HG02884 (cell line): ENCODE data around the gene SEMA6B.
"Not testable (repeated sequence)": the region's sequence is repeated elsewhere in the genome, so short reads cannot be mapped to it uniquely, and the experiment has no call there.

Source experiments
- ATAC-seq: cut with Tn5 transposase; IDR thresholded peaks from one replicate; pipeline ENCODE4 v1.9.1; 2021; ENCODE audit warnings: mild to moderate bottlenecking, moderate library complexity; ENCODE audit not compliant: unreplicated experiment

Gene SEMA6B, protein sequence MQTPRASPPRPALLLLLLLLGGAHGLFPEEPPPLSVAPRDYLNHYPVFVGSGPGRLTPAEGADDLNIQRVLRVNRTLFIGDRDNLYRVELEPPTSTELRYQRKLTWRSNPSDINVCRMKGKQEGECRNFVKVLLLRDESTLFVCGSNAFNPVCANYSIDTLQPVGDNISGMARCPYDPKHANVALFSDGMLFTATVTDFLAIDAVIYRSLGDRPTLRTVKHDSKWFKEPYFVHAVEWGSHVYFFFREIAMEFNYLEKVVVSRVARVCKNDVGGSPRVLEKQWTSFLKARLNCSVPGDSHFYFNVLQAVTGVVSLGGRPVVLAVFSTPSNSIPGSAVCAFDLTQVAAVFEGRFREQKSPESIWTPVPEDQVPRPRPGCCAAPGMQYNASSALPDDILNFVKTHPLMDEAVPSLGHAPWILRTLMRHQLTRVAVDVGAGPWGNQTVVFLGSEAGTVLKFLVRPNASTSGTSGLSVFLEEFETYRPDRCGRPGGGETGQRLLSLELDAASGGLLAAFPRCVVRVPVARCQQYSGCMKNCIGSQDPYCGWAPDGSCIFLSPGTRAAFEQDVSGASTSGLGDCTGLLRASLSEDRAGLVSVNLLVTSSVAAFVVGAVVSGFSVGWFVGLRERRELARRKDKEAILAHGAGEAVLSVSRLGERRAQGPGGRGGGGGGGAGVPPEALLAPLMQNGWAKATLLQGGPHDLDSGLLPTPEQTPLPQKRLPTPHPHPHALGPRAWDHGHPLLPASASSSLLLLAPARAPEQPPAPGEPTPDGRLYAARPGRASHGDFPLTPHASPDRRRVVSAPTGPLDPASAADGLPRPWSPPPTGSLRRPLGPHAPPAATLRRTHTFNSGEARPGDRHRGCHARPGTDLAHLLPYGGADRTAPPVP

DNA sequence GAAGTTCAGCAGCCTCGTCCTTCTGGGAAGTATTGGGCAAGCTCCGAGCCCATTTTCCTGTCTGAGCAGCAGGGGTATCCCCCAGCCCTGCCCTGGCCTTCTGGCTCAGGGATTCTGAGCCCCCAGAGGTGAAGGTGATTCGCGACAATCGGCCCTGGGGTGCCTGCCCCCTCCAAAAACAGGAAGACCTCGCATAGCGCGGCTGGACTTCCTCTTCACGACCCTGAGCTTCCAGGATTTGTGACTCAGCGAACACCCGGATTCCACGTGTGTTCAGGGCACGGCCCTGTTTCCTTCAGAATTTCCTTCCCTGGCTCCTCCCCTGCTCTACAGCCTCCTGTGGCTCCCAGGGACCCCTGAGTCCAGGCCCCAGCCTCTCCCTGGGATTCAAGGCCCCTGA, at the start of gene SEMA6B:
Gene SEMA6B, minus strand, starts transcription at position 116 of the 400 bp plus-strand sequence. CDS start 1,227 bp downstream, outside the sequence.
- ATAC-seq: no peak

DNA sequence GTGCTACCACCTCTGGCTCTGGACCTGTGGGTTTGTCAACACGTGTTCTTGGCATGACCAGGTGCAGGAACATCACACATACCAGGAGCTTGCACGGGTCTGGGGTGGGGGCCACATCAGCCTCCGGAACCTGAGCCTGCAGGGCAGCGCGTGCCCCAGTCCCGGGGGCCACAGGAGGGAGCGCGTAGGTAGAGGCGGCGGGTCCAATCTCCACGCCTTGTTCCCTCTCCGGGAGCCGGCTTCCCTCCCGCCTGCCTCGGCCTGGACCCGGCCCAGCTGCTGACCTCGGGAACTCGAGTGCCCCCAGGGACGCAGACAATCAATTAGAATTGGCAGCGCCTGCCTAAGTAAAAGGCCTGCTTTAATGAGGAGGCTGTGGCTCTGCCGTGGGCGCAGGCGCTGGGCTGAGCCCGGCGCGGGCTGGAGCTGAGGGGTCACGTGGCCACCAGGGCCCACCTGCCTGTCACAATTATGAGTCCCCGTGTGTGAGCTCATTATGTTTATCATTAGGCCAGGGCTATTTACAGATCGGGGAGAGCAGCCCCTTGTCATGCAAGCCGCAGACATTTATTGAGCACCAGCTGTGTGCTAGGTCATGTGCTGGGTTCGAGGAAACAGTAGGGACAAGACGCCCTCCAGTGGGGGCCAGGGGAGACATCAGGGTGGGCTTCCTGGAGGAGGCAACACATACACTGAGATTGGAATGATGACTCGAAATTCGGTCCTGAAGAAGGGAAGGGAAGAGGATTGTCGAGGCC, 47.6 kb upstream of the SEMA6B start:
- ATAC-seq: no peak

DNA sequence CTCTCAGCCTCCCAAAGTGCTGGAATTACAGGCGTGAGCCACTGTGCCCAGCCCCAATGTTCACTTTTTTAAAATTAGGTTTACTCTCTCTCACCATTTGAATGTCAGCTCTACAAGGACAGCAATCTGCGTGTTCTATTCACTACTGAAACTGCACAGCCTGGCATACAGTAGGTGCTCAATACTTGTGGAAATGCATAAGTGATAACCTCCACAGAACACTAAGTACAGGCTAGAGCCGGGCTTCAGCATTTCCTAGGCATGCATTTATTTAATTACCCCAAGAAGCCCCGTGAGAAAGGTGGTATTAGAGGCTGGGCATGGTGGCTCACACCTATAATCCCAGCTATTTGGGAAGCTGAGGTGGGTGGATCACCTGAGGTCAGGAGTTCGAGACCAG, 46.7 kb upstream of the SEMA6B start:
- no peak for ATAC-seq

DNA sequence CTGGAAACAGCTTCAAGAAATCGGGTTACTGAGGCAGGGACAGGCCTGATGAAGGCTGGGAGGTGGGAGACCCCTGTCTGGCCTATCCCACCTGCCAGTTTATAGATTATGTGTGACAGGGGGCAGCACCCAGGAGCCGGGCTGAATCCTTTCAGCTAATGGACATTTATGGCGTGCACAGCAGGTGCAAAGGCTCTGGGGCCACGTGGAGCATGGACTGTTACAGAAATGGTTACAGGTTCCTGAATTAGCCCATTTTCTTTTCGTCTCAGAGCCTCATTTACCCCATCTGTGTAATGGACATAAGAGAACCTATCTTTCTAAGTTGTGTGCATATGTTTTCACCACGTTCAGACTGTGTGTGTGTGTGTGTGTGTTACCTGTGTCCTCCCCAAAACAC, 45.4 kb upstream of the SEMA6B start:
- ATAC-seq: no peak

DNA sequence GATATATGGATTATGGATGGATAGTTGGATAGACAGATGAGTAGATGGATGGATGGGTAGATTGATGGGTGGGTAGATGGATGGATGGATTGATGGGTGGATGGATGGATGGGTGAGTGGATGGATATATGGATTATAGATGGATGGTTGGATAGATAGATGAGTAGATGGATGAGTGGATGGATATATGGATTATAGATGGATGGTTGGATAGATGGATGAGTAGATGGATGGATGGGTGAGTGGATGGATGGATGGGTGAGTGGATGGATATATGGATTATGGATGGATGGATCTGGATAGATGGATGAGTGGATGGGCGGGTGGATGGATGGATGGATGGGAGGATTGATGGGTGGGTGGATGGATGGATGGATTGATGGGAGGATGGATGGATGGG, 43.4 kb upstream of the SEMA6B start:
- no peak for ATAC-seq

DNA sequence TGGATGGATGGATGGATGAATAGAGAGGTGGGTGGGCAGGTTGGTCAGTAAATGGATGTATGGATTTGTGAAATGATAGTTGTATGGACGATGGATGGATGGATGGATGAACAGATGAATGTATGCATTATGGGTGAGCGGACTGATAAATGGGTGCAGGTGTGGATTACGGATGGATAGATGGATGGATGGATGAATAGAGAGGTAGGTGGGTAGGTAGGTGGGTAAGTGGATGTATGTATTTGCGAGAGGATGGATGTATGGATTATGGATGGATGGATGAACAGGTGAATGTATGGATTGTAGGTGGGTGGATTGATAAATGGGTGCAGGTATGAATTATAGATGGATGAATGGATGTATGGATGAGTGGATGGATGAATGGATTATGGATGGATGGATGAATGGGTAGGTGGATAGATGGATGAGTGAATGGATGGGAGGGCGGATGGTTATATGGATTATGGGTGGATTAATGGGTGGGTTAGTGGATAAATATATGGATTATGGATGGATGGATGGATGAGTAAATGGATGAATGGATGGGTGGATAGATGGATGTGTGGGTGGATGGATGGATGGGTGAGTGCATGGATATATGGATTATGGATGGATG, 42.8 kb upstream of the SEMA6B start:
- ATAC-seq: no peak

DNA sequence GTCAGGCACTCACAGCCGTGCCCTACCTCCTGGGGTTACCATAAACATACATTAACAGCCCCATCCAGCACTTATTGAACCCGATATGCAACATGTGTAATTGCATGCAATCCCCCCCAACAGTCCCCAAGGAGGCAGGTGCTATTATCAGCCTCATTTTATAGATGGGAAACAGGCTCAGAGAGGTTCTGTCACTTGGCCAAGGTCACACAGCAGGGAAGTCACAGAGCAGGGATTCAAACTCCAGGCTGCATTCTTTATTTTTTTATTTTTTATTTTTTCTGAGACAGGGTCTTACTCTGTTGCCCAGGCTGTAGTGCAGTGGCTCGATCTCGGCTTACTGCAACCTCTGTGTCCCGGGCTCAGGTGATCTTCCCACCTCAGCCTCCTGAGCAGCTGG, 41.4 kb upstream of the SEMA6B start:
- no peak for ATAC-seq

DNA sequence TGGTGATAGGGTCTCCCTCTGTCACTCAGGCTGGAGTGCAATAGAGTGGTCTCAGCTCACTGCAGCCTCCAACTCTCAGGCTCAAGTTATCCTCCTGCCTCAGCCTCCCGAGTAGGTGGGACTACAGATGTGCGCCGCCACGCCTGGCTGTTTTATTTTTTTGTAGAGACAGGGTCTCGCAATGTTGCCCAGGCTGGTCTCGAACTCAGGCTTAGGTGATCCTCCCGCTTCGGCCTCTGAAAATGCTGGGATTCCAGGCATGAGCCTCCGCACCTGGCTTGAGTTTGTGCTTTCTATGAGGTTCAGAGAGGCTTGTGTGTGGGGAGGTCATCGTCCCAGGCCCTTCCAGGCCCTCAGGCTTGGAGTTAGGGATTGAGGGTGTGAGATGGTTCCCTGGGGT, 40.6 kb upstream of the SEMA6B start:
- no peak for ATAC-seq

DNA sequence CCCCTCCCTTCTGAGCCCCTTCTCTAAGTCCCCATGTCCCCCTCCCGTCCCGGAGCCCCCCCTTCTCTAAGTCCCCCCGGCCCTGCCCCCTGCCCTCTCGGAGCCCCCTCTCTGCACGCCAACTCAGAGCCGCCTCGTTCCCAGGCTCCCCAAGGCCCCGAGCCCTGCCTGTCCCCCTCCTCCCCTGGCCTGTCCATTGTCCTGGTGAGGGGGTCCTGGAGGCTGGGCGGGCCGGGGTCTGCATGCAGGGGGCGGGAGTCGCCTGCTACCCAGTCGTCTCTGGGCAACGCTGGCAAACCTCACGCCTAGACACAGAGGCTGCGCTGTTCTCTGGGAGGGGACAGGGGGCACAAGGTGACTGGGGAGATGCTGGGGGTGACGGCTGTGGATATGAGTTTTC, 39.2 kb upstream of the SEMA6B start:
- ATAC-seq: no peak

DNA sequence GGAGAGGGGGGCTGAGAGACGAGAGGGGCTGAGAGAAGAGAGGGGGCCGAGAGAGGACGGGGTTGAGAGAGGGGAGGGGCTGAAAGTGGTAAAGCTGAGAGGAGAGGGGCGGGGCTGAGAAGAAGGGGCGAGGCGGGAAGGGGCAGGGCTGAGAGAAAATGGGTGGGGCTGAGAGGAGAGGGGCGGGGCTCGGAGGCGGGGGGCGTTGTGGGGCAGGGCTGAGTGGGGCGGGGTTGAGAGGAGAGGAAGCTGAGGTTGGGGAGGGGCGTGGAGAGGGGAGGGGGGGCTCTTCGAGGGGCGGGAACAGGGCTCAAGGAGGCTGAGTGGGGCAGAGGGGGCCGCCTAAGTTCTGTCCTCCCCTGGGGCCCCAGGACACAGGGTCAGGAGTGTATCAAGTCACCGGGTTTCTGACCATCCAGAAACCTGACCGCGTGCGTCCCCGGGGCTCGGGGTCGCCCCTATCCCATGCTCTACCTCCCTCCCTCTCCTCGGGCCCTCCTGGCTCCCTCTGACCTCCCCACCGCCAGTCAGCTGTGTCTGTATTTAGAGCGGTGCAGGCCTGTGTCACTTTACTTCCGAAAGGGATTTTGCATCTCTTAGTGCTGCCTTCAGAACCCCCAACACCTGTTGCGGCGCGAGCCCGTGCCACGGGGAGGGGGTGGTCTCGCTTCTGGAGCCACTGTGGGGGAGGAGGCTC, 38.6 kb upstream of the SEMA6B start:
- no peak for ATAC-seq

DNA sequence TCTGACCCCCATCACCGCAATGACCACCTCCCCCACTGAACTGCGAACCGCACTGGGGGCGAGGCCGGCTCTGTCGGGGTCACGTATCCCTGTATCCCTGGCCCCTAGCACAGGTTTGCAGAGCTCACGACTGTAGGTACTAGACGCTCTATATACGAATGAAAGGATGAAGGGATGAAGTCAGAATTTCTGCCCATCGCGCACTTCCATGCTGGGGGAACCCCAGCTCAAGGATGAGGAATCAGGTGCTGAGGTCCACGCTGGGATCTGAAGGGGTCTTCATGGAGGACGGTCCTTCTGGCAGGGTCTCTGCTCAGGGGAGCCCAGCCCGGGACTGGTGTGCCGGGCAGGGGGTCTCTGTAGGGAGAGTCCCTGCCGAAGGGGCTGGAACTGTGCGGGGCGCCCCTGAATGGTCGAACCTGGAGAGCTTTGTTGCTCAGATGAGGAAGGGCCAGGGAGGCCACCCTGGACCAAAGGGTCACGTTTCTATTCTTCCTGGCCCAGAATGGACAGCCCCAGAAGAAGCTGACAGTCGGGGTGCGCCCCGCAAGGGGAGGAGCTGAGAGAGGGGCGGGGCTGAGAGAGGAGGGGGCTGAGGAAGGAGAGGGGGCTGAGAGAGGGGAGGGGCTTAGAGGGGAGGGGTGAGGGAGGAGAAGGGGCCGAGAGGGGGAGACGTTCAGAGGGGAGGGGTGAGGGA, 37.9 kb upstream of the SEMA6B start:
- ATAC-seq: no peak

DNA sequence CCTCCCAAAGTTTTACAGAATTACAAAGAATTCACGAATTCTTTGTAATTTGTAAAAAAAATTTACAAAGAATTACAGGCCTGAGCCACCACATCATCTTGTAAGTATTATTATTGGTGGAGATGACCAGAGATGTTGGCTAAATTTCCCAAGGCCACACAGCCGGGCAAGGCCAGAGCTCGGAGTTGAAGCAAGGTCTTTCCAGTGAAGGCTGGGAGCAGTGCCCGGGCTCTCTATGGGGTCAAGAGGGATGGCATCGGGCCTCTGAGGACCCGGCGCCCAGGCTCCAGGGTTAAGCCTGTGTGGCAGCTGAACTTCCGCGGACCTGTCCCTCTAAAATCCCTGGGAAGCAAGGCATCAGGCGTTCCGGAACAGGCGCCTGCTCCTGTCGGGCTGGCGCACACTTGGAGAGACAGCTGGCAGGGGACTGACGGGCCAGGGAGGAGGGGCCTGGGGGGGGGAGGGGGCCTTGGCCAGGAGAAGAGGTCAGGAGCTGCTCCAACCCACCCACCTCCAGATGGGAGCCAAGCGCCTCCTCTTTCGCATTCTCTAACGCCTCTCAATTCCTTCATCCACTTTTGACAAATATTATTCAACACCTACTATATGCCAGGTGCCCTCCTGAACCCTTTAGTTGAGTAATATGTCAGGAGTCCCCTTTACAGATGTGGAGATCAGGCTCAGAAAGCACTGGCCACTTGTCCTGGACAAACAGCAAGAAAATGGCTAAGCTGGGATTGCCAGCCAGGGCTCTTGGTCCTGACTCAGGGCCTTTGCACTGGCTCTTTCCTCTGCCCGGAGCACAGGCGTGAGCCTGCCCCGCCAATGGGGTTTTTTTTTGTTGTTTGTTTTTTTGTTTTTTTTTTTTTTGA, 36.8 kb upstream of the SEMA6B start:
- ATAC-seq: no peak

DNA sequence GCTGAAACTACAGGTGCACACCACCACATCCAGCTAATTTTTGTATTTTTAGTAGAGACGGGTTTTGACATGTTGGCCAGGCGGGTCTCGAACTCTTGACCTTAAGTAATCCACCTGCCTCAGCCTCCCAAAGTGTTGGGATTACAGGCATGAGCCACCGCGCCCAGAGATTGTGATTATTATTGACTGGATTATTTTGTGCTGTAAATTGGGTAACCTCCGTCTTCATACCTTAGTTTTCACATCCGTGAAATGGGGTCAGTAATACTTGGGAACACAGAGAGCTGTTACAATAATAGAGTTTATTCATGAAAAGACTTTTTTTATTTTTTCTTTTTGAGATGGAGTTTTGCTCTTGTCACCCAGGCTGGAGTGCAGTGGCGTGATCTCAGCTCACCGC, 35.7 kb upstream of the SEMA6B start:
- ATAC-seq: not testable (repeated sequence)

DNA sequence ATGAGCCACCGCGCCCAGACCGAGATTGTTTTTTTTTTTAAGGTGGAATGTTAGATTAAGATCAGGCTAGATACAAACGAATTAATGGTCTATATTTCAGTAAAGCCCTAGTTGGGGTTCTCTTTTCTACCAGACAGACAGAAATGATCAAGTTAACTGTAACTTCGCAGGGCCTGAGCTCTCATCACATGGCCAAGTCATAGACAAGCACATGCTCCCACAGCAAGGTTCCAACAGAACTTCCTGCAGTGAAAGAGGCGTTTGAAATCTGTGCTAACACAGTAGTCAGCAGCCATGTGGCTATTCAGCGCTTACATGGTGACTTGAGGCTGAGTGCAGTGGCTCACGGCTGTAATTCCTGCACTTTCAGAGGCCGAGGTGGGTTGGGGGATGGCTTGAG, 34.7 kb upstream of the SEMA6B start:
- no peak for ATAC-seq

DNA sequence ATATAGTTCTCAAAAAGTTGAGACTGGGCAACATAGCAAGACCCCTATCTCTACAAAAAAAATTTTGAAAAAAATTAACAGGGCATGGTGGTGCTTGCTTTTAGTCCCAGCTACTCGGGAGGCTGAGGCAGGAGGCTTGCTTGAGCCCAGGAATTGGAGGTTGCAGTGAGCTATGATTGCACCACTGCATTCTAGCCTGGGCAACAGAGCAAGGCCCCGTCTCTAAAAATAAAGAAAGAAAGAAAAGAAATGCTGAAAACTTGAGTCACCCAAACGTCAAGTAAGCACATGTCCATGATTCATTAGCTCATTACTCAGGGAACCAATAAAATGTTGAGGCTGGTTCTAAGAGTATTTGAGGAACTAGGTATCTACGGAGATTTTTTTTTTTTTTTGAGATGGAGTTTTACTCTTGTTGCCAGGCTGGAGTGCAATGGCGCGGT, 33.9 kb upstream of the SEMA6B start:
- no peak for ATAC-seq

DNA sequence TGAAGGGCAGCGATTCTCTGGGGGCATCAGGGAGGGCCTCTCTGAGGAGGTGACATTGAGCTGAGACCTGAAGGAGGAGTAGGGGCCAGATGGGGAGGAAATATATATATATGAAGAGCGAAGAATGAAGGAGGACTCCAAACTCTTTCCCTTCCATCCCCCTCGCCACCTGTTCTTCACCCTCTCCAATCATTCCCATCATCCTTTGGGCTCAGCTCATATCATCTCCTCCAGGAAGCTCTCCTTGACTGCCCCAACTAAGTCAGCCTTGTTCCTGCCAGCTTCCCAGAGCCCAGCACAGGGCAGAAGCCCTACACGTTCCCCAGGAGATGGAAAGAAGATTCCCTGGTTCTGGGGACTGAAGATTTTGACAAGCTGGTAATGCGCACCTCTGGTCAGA, 33.0 kb upstream of the SEMA6B start:
- no peak for ATAC-seq

DNA sequence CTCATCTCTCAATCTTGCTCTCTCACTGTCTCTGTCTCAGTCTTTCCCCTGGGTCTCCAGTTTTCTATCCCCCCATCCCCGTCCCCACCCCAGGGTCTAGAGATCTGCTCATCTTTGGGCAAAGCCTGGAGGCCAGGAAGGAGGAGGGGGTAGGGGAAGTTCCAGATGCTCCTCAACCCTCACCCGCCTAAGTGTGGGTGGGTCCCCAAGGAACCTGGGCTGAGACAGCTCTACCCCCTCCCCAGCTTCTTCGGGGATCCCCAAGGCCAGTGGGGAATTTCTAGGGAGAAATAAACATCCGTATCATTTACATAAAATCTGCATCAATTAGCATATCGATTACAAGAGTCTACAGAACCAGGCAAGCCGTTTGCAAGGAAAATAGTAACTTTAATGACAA, 31.8 kb upstream of the SEMA6B start:
- no peak for ATAC-seq

DNA sequence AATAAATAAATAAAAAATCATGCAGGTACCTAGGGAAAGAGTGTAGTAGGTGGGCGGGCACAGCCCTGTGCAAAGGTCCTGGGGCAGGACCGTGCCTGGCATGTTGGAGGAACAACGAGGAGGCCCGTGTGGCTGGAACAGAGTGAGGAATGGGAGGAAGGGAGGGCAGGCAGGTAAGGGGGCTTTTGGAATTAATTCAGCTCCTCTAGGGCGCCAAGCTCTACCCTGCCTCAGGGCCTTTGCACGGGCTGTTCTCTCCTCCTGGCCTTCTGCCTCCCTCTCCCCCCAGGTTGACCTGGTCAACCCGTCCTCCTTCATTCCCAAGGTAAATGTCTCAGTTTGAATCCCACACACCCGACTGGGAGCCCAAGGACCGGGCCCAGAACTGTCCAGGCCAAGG, 31.1 kb upstream of the SEMA6B start:
- ATAC-seq: no peak
